Upper lobe of left lung (tissue), 4 donors: ENCODE results near the gene WSCD2.

Source experiments
- CTCF ChIP-seq, 6 experiments: fragments of 450-650 bp in 4 of 6; fragments of 200-600 bp in 2 of 6; sonication (generic) in 2 of 6; IDR thresholded peaks; one replicate each; pipeline ENCODE4 v1.5.1; 2016 to 2019; ENCODE audit warnings: antibody characterized with exemption in 6 of 6
- POLR2A ChIP-seq, 4 donors: fragments of 450-650 bp; IDR thresholded peaks; one replicate each; pipeline ENCODE4 v1.5.1; 2016 to 2017; ENCODE audit warnings: antibody characterized with exemption in 4 of 4, mild to moderate bottlenecking in 2 of 4

- no peak for TF ChIP-seq CTCF (IDR thresholded peaks at IDR 0.05)
- no peak for TF ChIP-seq POLR2A (IDR thresholded peaks at IDR 0.05)
Measured at GRCh38 chr12:108187831-108188230, 58.7 kb downstream of the WSCD2 start.
